CD1c-positive myeloid dendritic cell (primary cell): ENCODE measurements around the gene MDH2.
"Not testable (repeated sequence)": the region's sequence is repeated elsewhere in the genome, so short reads cannot be mapped to it uniquely, and the experiment has no call there.

Source experiments
- DNase-seq: peaks from one replicate; pipeline ENCODE4 v3.0.0-alpha.2; 2016; ENCODE audit errors: extremely low spot score

MDH2 gene, protein sequence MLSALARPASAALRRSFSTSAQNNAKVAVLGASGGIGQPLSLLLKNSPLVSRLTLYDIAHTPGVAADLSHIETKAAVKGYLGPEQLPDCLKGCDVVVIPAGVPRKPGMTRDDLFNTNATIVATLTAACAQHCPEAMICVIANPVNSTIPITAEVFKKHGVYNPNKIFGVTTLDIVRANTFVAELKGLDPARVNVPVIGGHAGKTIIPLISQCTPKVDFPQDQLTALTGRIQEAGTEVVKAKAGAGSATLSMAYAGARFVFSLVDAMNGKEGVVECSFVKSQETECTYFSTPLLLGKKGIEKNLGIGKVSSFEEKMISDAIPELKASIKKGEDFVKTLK

DNA sequence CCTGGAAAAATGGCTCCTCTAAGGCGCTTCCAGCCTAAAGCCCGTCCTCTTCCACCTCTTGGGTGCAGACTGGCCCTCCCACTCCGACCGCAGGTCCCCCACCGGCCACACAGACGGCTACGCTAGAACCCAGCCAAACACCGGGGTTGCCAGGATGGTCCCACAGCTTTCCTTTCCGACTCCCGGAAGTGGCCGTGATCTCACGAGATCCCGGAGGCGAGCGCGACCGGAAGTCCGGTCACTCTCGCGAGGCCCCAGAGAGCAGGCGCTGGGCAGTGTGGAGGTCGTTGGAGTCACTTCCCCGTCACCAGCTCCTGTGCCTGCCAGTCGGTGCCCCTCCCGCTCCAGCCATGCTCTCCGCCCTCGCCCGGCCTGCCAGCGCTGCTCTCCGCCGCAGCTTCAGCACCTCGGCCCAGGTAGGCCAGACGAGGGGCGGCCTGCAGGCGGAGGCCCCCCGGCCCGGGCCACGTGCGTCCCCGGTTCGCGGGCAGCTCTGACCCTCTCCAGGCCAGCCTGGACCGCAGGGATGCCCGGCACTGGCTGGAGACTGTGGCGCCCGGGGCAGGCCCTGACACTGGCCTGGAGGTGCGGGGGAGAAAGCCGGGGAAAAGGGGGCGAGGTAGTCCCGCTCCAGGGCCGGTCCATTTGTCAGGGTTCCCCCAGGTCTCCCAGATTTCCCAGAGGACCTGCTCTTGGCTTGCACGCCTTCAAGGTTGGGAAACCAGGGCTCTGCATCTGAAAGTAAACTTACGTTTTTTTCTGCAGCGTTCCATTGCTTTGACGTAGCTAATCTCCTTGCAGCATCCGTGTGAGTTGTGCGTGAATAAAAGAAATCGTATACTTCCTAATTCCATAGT is at the start of gene MDH2, which contains the start of gene STYXL1:
Gene MDH2, plus strand, starts transcription at position 296 of the 857 bp plus-strand sequence. Its CDS starts 55 bp downstream, at position 351.
Gene STYXL1, minus strand, starts transcription at position 190 of the 857 bp plus-strand sequence. CDS start 17,477 bp downstream, outside the sequence.
- DNase-seq: peak; percentile 97

DNA sequence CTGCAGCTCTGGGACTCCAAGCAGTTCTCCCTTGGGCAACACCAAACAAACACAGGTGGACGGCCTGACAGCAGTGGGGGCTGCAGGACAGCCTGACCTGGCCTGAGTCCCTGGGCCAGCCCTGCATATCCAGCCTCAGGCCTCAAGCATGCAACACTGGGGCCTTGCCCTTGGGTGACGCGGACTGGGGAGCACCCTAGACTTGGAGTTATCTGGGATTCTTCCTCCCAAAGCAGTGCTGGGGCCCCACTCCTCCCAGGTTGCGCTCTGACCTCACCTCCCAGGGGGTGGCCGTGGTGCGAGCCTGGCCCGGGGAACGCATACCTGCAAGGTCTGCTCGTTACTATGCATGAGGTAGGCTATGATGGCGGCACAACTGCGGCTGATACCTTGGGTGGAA is 47.3 kb upstream of the MDH2 start:
- DNase-seq: no peak

DNA sequence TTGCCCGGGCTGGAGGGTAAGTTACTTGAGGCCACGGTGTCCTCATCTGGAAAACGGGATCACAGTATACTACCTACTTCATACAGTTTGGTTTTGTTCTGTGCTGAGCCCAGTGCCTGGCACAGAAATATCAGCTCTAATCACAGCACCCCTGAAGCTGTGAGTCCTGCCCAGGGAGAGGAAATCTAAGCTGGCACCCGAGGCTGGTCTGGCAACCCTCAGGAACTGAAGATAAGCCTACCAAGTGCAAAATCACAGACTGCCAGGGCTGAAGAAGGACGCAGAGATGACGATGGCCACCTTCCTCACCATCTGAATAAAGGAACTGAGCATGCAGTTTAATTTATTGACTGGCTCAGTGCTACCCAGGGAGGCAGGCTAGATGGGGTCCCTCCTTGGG is 45.8 kb upstream of the MDH2 start:
- no peak for DNase-seq

DNA sequence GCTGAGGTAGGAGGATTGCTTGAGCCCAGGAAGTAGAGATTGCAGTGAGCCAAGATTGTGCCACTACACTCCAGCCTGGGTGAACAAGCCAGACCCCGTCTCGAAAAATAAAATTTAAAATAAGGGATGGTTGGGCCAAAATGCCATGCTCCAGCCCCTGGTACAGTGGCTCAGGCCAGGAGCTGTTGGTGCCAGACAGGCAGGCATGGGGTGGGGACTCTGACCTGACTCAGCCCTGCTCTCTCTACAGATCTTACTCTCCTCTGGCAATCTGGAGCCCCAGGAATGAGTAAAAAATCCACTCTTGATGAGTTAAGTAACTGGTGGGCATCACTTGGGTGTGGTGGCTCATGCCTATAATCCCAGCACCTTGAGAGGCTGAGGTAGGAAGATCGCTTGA is 45.1 kb upstream of the MDH2 start:
- DNase-seq: no peak

DNA sequence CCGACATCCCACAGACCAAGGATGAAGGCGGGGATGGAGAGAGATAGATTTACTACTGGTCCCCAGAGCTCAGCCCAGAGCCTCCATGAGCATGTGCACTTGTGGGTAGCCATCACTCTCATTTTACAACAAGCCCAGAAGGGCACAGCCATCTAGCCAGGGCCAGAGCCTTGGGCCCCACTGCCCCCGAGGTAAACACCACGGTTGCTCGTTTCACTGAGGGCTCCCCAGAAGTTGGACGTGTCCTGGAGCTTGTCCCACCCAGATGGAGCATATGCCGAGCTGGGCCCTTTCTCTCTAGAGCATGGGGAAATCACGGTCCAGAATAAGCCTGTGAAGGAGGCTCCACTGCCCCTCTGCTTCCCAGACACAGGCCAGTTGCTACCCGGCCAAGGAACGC is 44.6 kb upstream of the MDH2 start:
- DNase-seq: no peak

DNA sequence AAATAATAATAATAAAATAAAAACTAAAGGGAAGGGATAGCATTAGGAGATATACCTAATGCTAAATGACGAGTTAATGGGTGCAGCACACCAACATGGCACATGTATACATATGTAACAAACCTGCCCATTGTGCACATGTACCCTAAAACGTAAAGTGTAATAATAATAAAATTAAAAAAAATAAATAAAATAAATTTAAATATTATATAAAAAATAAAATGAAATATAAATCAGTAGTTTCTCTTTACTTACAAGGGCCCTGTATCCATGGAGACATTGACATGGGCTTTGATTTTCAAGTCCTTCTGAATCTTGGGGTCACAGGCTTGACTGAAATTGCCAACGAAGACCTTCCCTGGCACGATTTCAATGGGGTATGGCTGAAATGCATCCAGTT is 42.9 kb upstream of the MDH2 start:
- DNase-seq: not testable (repeated sequence)

DNA sequence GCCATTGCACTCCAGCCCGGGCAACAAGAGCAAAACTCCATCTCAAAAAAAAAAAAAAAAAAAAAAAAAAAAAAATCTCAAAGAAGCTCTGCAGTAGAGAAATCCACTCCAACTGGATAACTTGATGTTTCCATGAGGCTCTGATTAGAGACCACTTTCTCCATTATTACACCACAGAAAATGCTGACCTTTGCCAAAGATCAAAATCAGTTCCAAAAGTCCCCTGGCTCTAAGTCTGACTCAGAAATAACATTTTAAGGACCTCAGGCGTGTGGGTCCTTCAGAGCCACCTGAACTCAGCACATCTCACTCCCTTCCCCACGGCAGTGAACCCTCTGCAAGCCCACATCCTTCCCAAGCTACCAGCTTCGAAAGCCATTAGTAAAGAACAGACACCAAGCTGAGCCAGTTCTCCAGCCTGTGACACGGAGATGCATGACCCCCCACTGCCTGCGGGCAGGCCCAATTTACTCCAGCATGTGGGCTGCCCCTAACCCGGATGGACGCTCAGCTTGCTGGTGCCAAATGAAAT is 39.7 kb upstream of the MDH2 start:
- no peak for DNase-seq

DNA sequence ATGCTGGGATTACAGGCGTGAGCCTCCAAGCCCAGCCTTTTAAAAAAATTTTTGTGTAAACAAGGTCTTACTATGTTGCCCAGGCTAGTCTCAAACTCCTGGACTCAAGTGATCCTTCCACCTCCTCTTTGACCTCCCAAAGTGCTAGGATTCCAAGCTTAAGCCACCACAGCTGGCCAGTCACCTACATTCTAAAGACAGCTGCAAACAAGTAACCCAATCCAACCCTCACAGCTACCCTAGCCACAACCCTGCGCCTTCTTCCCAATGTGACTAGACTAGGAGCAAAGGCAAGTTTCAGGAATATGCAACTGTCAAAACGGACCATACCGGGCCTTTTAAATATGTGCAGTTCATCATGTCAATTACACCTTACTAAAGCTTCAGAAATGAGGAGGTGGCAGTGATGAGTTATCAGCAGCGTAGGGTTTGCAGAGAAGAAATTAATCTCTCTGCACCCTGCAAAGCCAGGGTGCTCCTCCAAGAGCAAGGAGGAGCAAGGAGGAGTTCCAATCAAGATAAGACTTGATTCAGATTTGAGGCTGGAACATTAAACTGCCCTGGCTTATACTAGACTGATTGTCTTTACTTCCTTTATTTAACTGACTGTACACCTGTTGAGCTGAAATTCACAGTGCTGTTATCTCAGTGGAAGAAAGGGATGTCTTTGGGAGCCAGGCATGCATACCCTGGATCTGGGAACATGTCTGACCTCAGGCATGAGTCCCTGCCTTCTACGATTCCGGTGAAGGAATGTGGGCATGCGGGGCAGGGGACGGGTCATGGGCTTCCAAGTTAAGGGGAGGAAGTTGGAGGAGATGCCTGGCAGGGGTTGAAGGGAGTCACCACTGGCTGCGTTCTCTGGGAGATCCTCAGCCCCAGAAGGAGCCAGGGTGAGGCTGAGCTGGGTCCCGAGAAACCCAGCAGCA is 38.0 kb upstream of the MDH2 start:
- no peak for DNase-seq

DNA sequence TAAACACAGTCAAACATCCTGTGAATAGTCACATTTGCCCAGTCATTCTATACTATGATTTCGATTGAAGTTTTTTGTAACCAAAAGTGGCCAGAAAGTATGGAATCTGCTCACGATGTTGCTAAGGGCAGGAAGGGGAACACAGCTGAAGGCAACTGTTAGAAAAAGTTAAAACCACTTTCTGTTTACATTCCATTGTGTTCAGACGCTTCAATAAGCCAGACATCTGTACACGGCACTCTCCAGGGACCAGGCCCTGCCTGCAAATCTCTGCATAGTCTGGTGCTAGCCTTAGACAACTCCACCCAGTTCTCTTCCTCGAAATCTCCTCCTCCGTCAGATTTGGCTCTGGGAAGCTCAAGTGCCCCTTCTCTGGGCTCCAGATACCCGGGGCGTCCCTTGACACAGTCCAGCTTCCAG is 36.5 kb upstream of the MDH2 start:
- DNase-seq: no peak

DNA sequence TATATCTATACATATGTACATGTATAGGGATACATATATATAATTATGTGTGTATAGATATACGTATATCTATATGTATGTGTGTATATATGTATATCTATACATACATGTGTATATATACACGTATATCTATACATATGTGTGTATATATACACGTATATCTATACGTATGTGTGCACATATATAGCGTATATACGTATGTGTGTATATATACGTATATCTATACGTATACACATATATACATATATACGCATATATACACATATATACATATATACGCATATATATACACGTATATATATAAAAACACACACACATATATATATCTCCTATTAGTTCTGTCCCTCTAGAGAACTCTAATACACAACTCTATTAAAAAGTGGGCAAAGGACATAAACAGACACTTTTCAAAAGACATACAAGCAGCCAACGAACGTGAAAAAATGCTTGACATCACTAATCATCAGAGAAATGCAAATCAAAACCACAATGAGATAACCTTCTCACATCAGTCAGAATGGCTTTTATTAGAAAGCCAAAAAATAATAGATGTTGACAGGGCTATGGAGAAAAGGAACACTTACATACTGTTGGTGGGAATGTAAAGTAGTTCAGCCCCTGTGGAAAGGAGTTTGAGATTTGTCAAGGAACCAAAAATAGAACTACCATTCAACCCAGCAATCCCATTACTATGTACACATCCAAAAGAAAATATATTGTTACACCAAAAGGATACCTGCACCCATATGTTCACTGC is 31.5 kb upstream of the MDH2 start:
- DNase-seq: no peak

DNA sequence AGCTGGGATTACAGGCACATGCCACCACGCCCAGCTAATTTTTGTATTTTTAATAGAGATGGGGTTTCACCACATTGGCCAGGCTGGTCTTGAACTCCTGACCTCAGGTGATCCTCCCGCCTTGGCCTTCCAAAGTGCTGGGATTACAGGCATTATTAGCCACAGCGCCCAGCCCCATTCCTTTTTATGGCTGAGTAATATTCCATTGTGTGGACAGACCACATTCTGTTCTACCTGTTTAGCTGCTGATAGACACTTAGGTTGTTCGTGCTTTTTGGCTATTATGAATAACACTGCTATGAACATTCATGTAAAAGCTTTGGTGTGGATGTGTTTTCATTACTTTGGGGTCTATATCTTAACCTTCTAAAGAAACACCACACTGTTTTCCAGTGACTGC is 29.4 kb upstream of the MDH2 start:
- DNase-seq: not testable (repeated sequence)

DNA sequence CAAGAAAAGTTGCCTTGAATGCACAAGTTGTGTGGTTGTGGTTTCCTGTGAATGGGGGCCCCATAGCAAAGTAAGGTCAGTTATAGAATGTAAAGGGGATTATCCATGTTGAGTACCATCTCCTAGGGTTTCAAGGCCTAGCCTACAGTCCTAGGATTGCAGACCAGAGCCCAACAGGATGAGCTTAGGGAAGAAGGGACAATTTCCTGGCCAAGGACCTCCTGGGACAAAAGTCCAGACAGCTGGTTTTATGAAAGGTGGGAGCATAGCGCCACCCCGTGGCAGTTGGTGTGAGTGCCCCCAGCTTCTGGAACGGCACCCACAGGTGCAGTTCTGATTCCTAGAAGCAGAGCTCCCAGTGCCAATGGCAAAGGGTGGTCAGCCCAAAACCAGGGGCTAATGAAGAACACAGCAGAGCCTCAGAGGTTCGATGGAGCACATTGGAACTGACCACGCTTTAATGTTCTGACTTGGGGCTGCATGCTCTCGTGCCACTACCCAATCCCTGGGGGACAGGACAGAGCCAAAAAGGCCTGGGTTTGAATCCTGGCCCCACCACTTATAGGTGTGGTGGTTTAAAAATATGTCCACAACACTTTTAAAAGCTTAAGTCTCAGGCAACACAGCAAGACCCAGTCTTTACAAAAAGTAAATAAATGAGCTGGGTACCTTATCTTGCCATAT is 27.7 kb upstream of the MDH2 start:
- DNase-seq: peak; percentile 80

DNA sequence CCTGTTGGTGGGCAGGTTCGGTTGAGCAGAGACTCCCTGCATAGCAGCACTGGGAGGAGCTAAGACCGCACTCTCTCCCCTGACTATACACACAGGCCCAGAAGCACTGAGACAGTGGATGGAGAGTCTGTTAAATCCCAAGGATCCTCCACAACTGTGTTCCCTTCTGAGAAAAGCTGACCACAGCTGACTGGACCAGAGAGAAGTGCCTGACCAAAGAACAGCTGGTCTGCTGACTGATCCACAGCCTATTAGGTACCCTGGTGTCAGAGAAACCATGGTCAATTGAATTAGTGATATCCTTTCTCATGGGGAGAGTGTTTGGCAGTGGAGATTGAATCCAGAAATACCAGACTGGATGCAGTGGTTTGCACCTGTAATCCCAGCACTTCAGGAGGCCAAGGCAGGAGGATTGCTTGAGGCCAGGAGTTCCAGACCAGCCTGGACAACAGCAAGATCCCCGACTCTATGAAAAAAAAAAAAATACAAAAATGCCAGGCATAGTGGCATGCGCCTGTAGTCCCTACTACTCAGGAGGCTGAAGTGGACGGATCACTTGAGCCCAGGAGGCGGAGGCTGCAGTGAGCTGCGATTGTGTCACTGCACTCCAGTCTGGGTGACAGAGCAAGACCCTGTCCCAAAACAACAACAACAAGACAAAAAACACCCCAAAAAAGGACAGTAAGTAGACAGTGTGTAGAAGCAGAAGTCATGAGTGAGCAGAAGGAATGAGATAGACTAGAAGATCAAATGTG is 25.7 kb upstream of the MDH2 start:
- no peak for DNase-seq

DNA sequence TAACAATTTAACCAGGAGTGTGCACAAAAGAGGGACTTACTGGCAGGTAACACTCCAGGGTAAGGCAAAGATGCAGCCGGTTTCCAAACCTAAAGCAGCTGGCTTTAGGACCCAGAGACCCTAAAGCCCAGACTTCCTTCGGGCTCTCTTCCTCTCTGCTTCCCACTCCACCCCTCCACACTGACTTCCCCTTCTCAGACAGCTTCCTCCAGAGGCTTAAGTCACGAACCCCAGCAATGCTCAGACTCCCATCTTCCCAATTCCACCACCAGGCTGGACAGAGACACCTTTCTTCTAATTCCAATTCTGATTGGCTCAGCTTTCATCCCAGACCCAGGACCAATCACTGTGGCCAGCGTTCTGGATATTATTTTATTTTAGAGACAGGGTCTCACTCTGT is 24.9 kb upstream of the MDH2 start:
- DNase-seq: peak; percentile 86

DNA sequence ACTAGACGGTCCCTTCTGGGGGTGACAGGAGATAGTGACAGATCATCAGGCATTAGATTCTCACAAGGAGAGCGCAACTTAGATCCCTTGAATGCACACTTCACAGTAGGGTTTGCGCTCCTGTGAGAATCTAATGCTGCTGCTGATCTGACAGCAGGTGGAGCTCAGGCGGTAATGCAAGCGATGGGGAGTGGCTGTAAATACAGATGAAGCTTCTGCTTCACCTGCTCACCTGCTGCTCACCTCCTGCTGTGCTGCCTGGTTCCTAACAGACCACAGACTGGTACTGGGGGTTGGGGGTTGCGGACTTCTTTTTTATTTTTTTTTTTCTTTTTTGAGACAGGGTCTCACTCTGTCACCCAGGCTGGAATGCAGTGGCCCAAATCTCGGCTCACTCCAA is 18.2 kb upstream of the MDH2 start:
- not testable (repeated sequence) for DNase-seq

DNA sequence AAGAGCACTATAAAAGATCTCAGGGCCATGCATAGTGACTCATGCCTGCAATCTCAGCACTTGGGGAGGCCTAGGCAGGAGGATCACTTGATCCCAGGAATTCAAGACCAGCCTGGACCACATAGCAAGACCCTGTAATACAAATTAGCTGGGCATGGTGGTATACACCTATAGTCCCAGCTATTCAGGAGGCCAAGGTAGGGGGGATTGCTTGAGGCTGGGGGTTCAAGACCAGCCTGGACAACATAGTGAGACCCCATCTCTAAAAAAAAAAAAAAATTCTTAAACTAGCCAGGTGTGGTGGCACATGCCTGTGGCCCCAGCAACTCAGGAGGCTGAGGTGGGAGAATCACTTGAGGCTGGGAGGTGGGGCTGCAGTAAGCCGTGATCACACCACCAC is 15.9 kb upstream of the MDH2 start:
- DNase-seq: no peak

DNA sequence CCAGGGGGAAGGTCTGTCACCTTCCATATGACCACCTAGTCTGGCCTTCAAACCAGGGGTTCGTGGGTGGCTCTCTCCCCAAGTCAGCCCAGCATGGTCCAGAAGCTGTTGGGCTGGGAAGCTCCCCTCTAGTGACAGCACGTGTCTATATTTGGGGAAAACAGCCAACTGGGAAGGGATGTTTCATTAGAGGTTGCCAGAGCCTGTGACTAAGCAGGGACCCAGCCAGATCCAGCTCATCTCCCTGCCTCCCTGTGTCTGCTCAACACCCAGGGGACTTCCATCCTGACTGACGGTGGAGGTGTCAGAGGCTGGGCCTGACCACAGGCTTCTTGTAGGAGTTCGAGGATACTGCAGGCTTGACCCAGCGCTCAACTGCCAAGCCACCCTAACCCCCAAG is 10.6 kb upstream of the MDH2 start:
- DNase-seq: no peak

DNA sequence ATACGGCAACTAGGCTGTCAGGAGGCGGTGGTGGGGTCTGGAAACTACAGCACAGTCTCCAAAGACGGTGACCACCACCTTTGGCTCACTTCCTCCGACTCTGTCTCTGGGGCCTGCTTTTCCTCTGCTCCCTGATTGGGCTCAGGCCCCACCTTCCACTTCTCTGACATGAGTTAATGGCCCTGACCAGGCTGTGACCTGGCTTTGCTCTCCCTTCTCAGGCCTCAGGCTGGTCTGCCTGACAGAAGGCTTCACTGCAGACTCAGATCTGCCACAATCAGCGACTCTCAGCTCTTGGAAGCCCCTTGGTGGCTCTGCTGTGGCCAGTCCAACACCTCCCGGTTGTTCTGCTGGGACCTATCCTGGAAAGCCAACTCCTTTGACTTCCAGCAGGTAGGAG is 7.8 kb upstream of the MDH2 start:
- DNase-seq: no peak

DNA sequence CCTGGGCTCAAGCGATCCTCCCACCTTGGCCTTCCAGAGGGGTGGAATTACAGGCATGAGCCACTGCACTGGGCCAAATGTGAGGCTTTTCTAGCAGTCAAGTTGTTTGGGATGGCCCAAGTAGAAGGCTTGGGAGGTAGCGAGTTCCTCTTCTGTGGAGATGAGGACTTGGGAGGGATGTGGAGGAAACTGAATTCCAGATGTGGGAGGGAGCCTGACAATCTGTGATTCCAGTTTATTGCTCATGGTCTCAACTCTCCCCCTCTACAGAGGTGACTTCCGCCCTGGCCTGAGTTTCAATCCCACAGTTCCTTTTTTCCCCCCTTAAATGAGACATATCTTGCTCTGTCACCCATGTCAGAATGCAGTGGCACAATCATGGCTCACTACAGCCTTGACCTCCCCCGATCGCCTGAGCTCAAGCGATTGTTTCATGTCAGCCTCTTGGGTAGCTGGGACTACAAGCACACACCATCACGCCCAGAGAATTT is 3.5 kb upstream of the MDH2 start:
- DNase-seq: peak; percentile 63
